Activated T-helper 1 cell treated with anti-CD3 and anti-CD28 coated beads, Interleukin-12 subunit alpha, Interleukin-12 subunit beta, Interleukin-2, Interleukin-4 antibody, amounts not matched to agents 30 ng/mL and 10 ng/mL and 1 ng/mL, durations not matched to agents 14 hours and 24 hours and 36 hours (primary cell): Measurements from ENCODE around the gene SLC2A10. TPM values are rescaled to one million over a fixed set of nuclear protein-coding genes. Genes with fewer than 3 reads are reported as not detected.

Source experiments
- DNase-seq: peaks from one replicate; pipeline ENCODE4 v3.0.0; 2021; ENCODE audit warnings: low spot score
- H3K27ac Mint-ChIP-seq: one replicate; pipeline ENCODE4 v1.8.0; 2021; ENCODE audit warnings: mild to moderate bottlenecking, mixed read lengths
- H3K27me3 Mint-ChIP-seq: one replicate; pipeline ENCODE4 v1.8.0; 2022; ENCODE audit warnings: mild to moderate bottlenecking, moderate library complexity, mixed read lengths; ENCODE audit not compliant: insufficient read depth
- H3K36me3 Mint-ChIP-seq: one replicate; pipeline ENCODE4 v1.8.0; 2021; ENCODE audit warnings: low read depth, mixed read lengths
- H3K4me1 Mint-ChIP-seq: one replicate; pipeline ENCODE4 v1.8.0; 2021; ENCODE audit warnings: low read depth, mixed read lengths
- H3K4me3 Mint-ChIP-seq: one replicate; pipeline ENCODE4 v1.8.0; 2021; ENCODE audit warnings: mild to moderate bottlenecking, moderate library complexity, mixed read lengths
- H3K9me3 Mint-ChIP-seq: one replicate; pipeline ENCODE4 v1.8.0; 2021; ENCODE audit warnings: mixed read lengths
- intact Hi-C: fragments of 100-400 bp; cut with micrococcal nuclease; formaldehyde crosslinking; loops from one replicate; pipeline ENCODE4 v1.15.1; 2024
- total RNA-seq: library from RNA; stranded (reverse); gene quantifications from 2 replicates; pipeline ENCODE4 v1.2.3, GENCODE V29; 2022

Gene SLC2A10
- total RNA-seq, 1 donor from 2014 or later: not detected

GRCh38 chr20:46688151-46689081 is 21.0 kb upstream of the SLC2A10 start:
- H3K9me3 Mint-ChIP-seq: no peaks in the 10 kb centered on the region
- H3K36me3 Mint-ChIP-seq: peaks cover 31% of the 10 kb centered on the region
- H3K27ac Mint-ChIP-seq: peak overlapping the region; percentile 91
- intact Hi-C loops: loop anchor here (1.0 to 5.0 kb wide), 10 partner anchors 126 to 1716 kb away; partner anchors contain the start of genes ELMO2 and ZMYND8
- H3K27me3 Mint-ChIP-seq: peaks cover 3% of the 10 kb centered on the region
- no peak for DNase-seq
- H3K4me3 Mint-ChIP-seq: peak overlapping the region; percentile 88
- peaks cover 58% of the 10 kb centered on the region for H3K4me1 Mint-ChIP-seq

- peak; percentile 94 for DNase-seq
- Mint-ChIP-seq H3K4me3 (peak within 1 kb of the TSS; percentile 88), H3K27me3 (peaks cover 3% of the 10 kb centered on the region), H3K36me3 (peaks cover 23% of the 10 kb centered on the region), H3K9me3 (no peaks in the 10 kb centered on the region), H3K4me1 (peaks cover 52% of the 10 kb centered on the region), H3K27ac (peak within 1 kb of the TSS; percentile 91)
- intact Hi-C loops: loop anchor here (1.0 to 5.0 kb wide), 10 partner anchors 127 to 1717 kb away; partner anchors contain the start of genes ELMO2 and ZMYND8
Measured at GRCh38 chr20:46689082-46689753, 20.2 kb upstream of the SLC2A10 start, which contains the start of gene TP53RK. TP53RK (minus strand) TSS chr20:46689444; CDS start chr20:46689414, 30 bp downstream.

DNA sequence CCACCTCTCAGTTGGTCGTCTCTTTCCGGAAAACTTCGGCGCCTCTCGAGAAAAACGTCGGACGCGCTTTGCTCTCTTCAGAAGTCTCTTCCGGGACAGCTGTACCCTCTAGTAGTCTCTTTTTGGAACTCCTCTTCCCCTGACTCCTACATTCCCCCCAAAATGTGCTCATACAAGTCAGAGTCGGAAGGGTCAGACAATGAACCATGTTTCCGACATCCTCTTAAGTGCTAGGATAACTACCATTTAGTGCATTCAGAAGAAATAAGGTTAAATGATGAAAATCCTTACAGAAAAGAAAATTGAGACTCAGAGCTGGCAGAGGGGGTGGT is 19.7 kb upstream of the SLC2A10 start:
- H3K9me3 Mint-ChIP-seq: no peaks in the 10 kb centered on the region
- intact Hi-C loops: loop anchor here (1.0 to 5.0 kb wide), 10 partner anchors 127 to 1717 kb away; partner anchors contain the start of genes ELMO2 and ZMYND8
- H3K27me3 Mint-ChIP-seq: peaks cover 3% of the 10 kb centered on the region
- H3K27ac Mint-ChIP-seq: peak overlapping the region; percentile 87
- DNase-seq: no peak
- peak overlapping the region; percentile 88 for H3K4me3 Mint-ChIP-seq
- H3K4me1 Mint-ChIP-seq: peaks cover 54% of the 10 kb centered on the region
- peaks cover 21% of the 10 kb centered on the region for H3K36me3 Mint-ChIP-seq

- H3K27me3 Mint-ChIP-seq: peaks cover 3% of the 10 kb centered on the region
- no peaks in the 10 kb centered on the region for H3K9me3 Mint-ChIP-seq
- peak overlapping the region; percentile 88 for H3K4me3 Mint-ChIP-seq
- peaks cover 15% of the 10 kb centered on the region for H3K36me3 Mint-ChIP-seq
- H3K4me1 Mint-ChIP-seq: peaks cover 48% of the 10 kb centered on the region
- peak overlapping the region; percentile 80 for H3K27ac Mint-ChIP-seq
- no peak for DNase-seq
- intact Hi-C loops: no loop called here
Measured at GRCh38 chr20:46690219-46691106, 19.0 kb upstream of the SLC2A10 start.

DNA sequence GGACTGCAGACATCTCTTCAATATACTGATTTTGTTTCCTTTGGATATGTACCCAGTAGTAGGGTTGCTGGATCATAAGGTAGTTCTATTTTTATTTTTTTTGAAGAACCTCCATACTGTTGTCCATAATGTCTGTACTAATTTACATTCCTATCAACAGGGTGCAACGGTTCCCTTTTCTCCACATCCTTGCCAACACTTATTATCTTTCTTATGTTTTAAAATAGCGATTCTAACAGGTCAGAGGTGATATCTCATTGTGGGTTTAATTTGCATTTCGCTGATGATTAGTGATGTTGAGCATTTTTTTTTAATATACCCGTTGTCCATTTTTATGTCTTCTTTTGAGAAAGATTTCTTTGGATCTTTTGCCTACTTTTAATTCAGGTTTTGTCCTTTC is 18.3 kb upstream of the SLC2A10 start:
- DNase-seq: no peak
- Mint-ChIP-seq H3K36me3 (peaks cover 11% of the 10 kb centered on the region), H3K4me3 (no peak overlapping the region), H3K27ac (no peak overlapping the region), H3K4me1 (peaks cover 48% of the 10 kb centered on the region), H3K27me3 (peaks cover 3% of the 10 kb centered on the region), H3K9me3 (no peaks in the 10 kb centered on the region)
- intact Hi-C loops: no loop called here

- intact Hi-C loops: no loop called here
Measured at GRCh38 chr20:46694484-46694883, 15.0 kb upstream of the SLC2A10 start.

GRCh38 chr20:46695892-46696291 is 13.6 kb upstream of the SLC2A10 start:
- Mint-ChIP-seq H3K4me3 (no peak overlapping the region), H3K9me3 (no peaks in the 10 kb centered on the region), H3K27ac (no peak overlapping the region), H3K27me3 (peaks cover 12% of the 10 kb centered on the region), H3K4me1 (peaks cover 15% of the 10 kb centered on the region), H3K36me3 (no peaks in the 10 kb centered on the region)
- DNase-seq: no peak
- intact Hi-C loops: no loop called here

More at GRCh38 chr20:46694484-46694883, 15.0 kb upstream of the SLC2A10 start:
- peaks cover 1% of the 10 kb centered on the region for H3K36me3 Mint-ChIP-seq
- no peak for DNase-seq
- H3K9me3 Mint-ChIP-seq: no peaks in the 10 kb centered on the region
- peaks cover 24% of the 10 kb centered on the region for H3K4me1 Mint-ChIP-seq
- no peak overlapping the region for H3K27ac Mint-ChIP-seq
- peaks cover 5% of the 10 kb centered on the region for H3K27me3 Mint-ChIP-seq
- H3K4me3 Mint-ChIP-seq: no peak overlapping the region

DNA sequence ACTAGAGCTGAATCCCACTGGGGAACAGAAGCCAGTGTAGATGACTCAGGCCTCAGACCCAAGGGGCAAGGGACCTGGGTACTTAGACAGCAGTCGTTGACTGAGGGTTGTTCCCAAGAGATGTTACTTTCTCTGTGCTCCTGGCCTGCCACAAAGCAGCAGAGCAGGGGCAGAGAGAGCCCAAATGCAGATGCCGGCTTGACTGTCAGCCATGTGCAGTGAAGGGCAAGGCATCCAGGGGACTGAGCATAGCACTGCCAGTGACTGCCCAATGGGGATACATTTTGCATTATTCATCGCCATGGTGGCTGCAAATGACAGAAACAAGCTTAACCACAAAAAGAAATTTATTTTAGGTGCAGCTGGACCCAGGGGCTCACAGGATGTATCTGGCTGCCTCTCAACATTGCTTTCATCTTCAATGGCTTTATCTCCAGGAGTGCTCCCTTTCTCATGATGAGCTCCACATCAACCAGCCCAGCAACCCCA is 12.6 kb upstream of the SLC2A10 start:
- peaks cover 15% of the 10 kb centered on the region for H3K4me1 Mint-ChIP-seq
- DNase-seq: no peak
- H3K4me3 Mint-ChIP-seq: no peak overlapping the region
- H3K36me3 Mint-ChIP-seq: no peaks in the 10 kb centered on the region
- H3K9me3 Mint-ChIP-seq: no peaks in the 10 kb centered on the region
- no peak overlapping the region for H3K27ac Mint-ChIP-seq
- intact Hi-C loops: no loop called here
- H3K27me3 Mint-ChIP-seq: peaks cover 11% of the 10 kb centered on the region

GRCh38 chr20:46698788-46699187 is 10.7 kb upstream of the SLC2A10 start:
- intact Hi-C loops: no loop called here
- H3K4me1 Mint-ChIP-seq: peaks cover 15% of the 10 kb centered on the region
- no peak overlapping the region for H3K27ac Mint-ChIP-seq
- no peak overlapping the region for H3K4me3 Mint-ChIP-seq
- no peaks in the 10 kb centered on the region for H3K9me3 Mint-ChIP-seq
- H3K36me3 Mint-ChIP-seq: no peaks in the 10 kb centered on the region
- DNase-seq: no peak
- peaks cover 11% of the 10 kb centered on the region for H3K27me3 Mint-ChIP-seq

- H3K4me3 Mint-ChIP-seq: no peak overlapping the region
- peaks cover 19% of the 10 kb centered on the region for H3K27me3 Mint-ChIP-seq
- H3K36me3 Mint-ChIP-seq: no peaks in the 10 kb centered on the region
- no peaks in the 10 kb centered on the region for H3K9me3 Mint-ChIP-seq
- intact Hi-C loops: no loop called here
- H3K4me1 Mint-ChIP-seq: peaks cover 8% of the 10 kb centered on the region
- no peak overlapping the region for H3K27ac Mint-ChIP-seq
- no peak for DNase-seq
Measured at GRCh38 chr20:46699651-46700359, 9.6 kb upstream of the SLC2A10 start.

DNA sequence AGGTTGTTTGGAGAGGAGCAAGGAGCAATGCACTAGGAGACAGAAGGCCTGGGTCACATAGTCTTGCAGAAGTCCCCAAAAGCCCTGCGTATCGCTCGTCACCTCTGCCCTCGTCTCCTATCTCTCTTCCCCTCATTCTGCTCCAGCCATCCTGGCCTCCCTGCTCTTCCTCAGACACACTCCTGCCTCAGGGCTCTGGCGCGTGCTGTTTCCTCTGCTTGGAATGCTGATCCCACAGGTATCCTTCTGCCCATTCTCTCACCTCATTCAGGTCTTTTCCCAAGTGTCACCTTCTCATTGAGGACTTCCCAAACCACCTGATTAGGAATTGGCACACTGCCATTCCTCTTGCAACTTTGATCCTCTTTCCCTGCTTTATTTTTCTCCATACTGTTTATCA is 9.0 kb upstream of the SLC2A10 start:
- Mint-ChIP-seq H3K27me3 (peaks cover 24% of the 10 kb centered on the region), H3K27ac (no peak overlapping the region), H3K4me1 (peaks cover 8% of the 10 kb centered on the region), H3K36me3 (no peaks in the 10 kb centered on the region), H3K4me3 (no peak overlapping the region), H3K9me3 (no peaks in the 10 kb centered on the region)
- intact Hi-C loops: no loop called here
- DNase-seq: no peak

GRCh38 chr20:46701057-46701456 is 8.4 kb upstream of the SLC2A10 start:
- Mint-ChIP-seq H3K36me3 (no peaks in the 10 kb centered on the region), H3K27me3 (peaks cover 24% of the 10 kb centered on the region), H3K4me3 (no peak overlapping the region), H3K9me3 (no peaks in the 10 kb centered on the region), H3K27ac (no peak overlapping the region), H3K4me1 (peaks cover 2% of the 10 kb centered on the region)
- DNase-seq: no peak
- intact Hi-C loops: no loop called here
